HG02678 (cell line): ENCODE measurements around the gene PHYKPL.
"Not testable (repeated sequence)": the region's sequence is repeated elsewhere in the genome, so short reads cannot be mapped to it uniquely, and the experiment has no call there.

Experiments
- ATAC-seq: cut with Tn5 transposase; IDR thresholded peaks from one replicate; pipeline ENCODE4 v1.9.1; 2021; ENCODE audit warnings: mild to moderate bottlenecking, moderate library complexity; ENCODE audit not compliant: unreplicated experiment

The PHYKPL gene

DNA sequence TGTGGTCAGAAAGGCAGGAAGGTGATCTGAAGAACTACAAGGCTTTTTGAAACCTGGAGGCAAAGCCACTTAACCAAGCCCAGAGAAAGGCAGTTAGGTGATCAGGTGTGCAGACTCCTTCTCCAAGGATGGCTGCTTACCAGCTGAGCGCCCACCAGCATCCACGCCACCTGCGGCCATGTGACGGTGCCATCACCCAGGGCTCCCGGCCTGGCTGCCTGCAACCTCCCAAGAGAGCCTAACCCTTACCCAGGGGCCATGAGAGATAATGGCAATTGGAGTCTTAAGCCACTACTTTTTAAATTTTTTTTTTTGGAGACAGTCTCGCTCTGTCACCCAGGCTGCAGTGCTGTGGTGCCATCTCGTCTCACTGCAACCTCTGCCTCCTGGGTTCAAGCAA is 33.1 kb upstream of the PHYKPL start:
- no peak for ATAC-seq

DNA sequence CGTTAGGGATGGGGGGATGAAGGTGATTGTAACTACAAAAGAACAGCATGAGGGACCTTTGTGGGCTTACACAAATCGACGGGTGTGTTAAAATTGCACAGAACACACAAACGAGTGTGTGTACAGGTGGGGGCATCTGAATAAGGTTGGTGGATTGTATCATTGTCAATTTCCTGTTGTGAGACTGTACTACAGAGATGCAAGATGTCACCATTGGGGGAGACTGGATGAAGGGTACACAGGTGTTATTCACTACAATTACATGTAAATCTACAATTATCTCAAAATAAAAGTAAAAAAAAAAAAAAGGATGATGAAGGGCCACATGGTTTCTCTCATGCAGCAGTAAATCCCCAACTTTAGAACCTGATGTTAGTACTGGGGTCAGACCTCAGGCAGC is 31.4 kb upstream of the PHYKPL start:
- no peak for ATAC-seq

DNA sequence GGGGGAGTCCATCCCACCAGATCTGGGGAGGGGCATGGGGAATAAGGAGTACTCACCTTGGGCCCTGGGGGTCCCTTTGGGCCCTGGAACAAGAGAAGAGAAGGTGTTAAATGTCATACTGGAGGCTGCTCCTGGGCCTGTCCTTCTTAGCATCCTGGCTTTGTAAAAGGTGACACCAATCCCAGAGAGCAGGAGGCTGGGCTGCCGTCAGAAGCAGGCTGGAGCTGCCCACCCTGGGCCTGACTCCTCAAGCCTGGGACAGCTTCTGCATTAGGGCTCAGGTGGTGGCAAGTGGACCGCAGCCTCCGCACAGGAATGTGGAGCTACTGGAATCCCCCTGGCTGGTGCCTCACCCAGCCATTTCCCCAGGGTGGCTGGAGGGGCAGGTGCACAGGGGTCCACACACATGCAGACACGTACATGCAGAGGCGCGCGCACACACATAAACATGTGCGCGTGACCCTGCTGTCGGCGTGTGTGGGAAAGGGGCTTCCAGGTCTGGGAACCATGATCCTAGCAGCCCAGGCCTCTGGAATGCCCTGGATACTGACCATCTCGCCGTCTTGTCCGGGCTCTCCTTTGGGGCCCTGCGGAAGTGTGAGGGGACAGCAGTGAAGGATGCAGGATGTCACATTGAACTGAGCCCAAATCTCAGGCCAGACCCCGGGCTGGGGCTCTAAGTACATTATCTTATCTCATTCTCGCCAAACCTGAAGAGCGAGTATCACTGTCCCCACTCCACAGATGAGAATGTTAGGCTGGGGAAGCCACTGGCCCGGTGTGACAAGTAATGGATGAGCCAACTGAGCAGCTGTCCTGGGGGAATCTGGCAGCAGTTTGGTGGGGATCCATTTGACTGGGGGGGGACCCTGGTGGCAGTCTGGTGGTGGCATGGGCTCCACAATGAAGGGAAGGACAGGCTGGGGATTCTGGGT is 29.3 kb upstream of the PHYKPL start:
- ATAC-seq: no peak

DNA sequence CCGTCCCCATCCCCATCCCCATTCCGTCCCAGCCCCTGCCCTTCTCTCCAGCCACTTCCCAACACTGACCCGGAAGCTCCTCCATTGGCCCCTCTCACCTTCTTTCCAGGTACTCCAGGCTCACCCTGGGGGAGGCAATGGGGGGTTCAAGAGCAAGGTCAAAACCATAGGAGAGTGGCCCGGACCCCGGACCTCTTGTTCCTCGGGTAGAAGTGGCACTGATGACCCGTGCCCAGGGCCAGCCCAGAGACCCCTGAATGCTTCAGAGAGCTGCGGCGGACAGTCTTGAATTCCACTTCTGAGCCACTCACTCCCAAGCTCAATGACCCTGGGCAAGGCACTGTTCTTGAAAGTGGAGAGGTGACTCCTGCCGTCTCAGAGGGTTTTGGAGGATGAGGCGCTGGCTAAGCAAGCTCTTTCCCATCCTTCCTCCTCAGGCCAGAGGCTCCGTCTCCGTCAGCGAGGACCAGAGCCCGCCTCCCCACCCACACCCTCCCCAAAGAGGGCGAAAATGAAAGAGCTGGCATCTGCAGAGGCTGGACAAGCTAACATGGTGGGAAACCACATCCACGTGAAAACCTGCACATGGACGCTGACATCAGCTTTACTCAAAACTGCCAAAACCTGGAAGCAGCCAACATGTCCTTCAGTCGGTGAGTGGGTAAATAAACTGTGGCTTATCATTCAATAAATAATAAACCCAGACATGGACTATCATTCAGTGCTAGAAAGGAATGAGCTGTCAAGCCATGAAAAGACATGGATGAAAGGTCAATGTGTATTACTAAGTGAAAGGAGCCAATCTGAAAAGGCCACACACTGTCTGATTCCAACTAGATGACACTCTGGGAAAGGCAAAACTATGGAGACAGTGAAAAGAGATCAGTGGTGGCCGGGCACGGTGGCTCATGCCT is 27.3 kb upstream of the PHYKPL start:
- ATAC-seq: no peak

- no peak for ATAC-seq
These were observed 25.0 kb upstream of the PHYKPL start for GRCh38 chr5:178257650-178258049.

- ATAC-seq: no peak
These were observed 24.1 kb upstream of the PHYKPL start for GRCh38 chr5:178256746-178257145.

DNA sequence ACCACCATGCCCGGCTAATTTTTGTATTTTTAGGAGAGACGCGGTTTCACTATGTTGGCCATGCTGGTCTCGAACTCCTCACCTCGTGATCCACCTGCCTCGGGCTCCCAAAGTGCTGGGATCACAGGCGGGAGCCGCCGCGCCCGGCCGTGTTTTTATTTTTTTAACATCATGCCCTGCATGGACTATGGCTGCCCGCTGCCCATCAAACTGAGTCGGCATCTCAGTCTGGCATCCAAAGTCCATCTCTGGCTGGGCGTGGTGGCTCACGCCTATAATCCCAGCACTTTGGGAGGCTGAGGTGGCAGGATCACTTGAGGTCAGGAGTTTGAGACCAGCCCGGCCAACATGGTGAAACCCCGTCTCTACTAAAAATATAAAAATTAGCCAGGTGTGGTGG is 21.0 kb upstream of the PHYKPL start:
- not testable (repeated sequence) for ATAC-seq

- ATAC-seq: no peak
These were observed 19.7 kb upstream of the PHYKPL start for GRCh38 chr5:178252258-178252657.

DNA sequence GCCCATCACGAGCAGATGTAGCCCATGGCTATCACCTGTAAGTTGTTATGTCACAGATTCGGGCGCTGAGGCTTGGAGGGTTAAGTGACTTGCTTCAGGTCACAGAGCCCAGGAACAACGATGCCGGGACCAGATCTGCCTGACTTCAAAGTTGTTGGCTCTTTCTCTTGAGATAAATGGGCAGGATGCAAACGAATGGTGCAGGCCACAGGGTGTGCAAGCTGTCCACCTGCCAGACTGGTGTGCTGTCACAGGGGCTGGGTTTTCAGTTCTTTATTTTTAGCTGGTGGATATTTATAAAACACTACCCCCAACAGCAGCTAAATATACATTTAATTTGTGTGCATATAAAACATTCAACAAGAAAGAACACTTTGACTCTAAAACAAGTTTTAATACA is 17.7 kb upstream of the PHYKPL start:
- ATAC-seq: no peak

GRCh38 chr5:178249191-178249989 is 16.8 kb upstream of the PHYKPL start:
- ATAC-seq: no peak

DNA sequence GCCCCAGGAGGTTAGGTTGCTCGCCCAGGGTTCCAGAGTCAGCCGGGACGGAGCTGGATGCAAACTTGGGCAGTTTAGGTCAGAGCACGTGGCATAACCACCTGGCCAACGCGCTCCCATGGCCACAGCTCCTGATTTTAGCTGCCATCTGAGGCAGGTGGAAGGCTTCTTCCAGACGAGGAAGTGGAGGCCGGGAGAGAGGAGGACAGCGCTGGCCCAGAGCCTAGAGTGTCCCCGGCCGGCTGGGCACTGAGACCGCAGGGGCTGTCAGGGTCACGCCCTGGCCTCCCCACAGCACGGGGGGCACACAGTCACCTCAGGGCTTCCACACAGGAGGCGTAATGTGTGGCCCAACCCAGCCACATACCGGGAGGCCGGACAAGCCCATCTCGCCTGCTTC is 16.1 kb upstream of the PHYKPL start:
- ATAC-seq: no peak

DNA sequence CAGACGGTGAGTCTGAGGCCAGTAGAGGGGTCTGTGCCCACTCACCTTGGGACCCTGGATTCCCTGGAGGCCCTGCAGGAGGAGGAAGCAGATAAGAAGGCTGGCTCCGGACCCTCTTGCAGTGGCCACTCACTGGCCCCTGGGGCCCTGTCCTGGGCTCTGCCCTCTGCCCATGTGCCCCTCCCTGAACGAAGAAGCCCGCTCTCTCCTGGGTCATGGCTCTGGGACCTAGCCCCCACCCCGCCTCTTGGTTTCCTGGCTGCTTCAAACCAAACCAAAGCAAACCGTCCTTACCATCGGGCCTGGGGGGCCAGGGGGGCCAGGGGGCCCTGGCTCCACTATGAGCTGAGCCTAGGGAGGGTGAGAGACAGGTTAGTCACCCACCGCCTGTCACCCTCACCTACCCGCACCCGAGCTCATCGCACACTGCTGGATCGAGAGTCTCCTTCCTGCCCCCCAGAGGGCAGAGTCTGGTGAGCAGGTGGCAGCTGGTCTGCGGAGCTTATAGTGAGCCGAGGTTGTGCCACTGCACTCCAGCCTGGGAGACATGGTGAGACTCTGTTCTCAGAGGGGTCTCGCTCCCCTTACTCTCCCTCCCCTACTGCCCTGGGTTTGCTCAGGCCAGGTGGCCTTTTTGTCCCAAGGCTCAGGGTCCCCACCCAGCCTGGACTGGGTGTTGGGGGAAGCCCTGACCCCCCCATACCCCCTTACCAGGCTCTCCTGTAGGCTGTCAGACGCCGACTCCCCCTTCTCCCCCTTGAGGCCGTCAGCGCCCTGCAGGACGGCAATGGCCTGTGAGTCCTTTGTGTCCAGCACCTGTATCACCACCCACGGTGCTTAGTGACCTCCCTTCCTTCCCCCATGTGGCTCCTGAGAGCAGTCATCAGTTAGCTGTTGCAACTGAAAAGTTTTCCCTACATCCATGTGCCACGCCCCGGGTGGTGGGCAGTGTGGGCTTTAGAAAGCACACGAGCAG is 15.2 kb upstream of the PHYKPL start:
- no peak for ATAC-seq

- no peak for ATAC-seq
These were observed 14.2 kb upstream of the PHYKPL start for GRCh38 chr5:178246624-178247279.

DNA sequence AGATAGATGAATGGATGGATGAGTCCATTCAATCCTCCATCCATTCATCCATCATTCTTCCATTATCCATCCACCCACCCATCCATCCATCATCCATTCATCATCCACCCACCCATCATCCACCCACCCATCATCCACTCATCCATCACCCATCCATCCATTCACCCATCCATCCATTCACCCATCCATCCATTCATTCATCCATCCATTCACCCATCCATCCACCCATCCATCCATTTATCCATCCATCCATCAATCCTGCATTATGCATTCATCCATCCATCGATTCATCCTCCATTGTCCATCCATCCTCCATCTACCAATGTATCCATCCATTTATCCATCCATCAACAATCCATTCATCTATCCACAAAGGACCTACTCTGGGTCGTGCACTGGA is 12.8 kb upstream of the PHYKPL start:
- no peak for ATAC-seq

- no peak for ATAC-seq
These were observed 12.0 kb upstream of the PHYKPL start for GRCh38 chr5:178244576-178244975.

DNA sequence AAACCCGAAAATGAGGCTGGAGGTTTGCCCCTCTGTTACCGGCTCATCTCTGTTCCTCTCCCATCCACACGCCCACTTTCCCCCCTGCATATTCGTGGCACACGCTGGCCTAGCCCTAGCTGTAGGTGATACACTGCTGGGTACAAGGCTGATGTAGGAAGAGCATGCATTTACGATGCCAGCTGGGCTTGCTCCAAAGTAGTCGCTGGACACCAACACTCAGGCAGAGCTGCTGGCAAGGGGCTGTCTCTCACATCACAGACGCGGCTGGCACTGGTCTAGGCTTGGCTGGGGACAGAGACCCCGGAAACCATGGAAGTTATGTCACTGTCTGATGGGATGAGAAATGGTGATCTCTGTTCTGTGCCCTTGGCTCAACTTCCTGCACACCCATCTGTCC is 9.8 kb upstream of the PHYKPL start:
- no peak for ATAC-seq

DNA sequence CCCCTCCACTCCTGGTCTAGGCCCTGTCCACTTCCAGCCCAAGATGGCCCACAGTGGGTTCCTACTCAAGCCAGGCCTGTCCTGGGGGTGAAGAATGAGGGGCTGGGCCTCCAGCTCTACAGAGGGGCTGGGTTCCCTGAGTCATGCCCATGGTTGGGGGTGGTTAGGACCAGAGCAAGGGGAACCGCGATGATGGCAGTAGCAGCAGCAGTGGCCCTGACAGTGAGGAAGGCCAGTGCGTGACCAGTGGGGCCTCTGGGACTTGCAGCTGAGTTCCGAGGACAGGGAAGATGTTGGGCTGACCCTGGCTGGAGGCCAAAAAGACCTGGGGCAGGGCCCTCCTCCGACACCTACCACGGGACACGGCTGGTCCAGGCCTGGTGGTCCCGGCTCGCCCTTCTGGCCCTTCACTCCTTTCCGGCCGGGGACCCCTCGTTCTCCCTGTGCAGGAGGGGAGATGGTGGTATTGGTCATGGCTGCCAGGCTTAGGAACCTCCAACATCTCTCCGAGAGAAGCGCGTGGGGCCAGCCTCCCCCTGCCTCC is 9.2 kb upstream of the PHYKPL start:
- no peak for ATAC-seq

- ATAC-seq: no peak
These were observed 8.6 kb upstream of the PHYKPL start for GRCh38 chr5:178241231-178241663.

- no peak for ATAC-seq
These were observed 8.2 kb upstream of the PHYKPL start for GRCh38 chr5:178240766-178241165.
